ENCODE results near the gene TLE6. TPM values are rescaled to one million over a fixed set of nuclear protein-coding genes. Genes with fewer than 3 reads are reported as not detected.

Gene TLE6
- total and polyA plus RNA-seq, 2 of the 13 experiments (the other 11 are each of a cell fraction or from before 2014, with no cell fraction given) = 0.24 to 5.5 TPM

- TF ChIP-seq, protein P1, sequence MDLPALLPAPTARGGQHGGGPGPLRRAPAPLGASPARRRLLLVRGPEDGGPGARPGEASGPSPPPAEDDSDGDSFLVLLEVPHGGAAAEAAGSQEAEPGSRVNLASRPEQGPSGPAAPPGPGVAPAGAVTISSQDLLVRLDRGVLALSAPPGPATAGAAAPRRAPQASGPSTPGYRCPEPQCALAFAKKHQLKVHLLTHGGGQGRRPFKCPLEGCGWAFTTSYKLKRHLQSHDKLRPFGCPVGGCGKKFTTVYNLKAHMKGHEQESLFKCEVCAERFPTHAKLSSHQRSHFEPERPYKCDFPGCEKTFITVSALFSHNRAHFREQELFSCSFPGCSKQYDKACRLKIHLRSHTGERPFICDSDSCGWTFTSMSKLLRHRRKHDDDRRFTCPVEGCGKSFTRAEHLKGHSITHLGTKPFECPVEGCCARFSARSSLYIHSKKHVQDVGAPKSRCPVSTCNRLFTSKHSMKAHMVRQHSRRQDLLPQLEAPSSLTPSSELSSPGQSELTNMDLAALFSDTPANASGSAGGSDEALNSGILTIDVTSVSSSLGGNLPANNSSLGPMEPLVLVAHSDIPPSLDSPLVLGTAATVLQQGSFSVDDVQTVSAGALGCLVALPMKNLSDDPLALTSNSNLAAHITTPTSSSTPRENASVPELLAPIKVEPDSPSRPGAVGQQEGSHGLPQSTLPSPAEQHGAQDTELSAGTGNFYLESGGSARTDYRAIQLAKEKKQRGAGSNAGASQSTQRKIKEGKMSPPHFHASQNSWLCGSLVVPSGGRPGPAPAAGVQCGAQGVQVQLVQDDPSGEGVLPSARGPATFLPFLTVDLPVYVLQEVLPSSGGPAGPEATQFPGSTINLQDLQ (CRISPR knock-in tag; IDR thresholded peaks at IDR 0.05) = no peak
- TF ChIP-seq ZNF570 (CRISPR knock-in tag; IDR thresholded peaks at IDR 0.05; ENCODE audit: borderline replicate concordance) (no peak), THYN1 (CRISPR knock-in tag; IDR thresholded peaks at IDR 0.05; ENCODE audit: borderline replicate concordance, low read depth) (no peak), NFYC (CRISPR knock-in tag; IDR thresholded peaks at IDR 0.05) (peak; percentile 94), PCBP2 (optimal IDR thresholded peaks at IDR 0.05; ENCODE audit: low read depth, low read length, poor library complexity, severe bottlenecking) (no peak), KLF16 (CRISPR knock-in tag; IDR thresholded peaks at IDR 0.05) (0 out of 4 replicates have a peak, but pooled peaks of 1 of the 2 experiments have one; percentile 58), ZNF10 (CRISPR knock-in tag; IDR thresholded peaks at IDR 0.05; ENCODE audit: borderline replicate concordance, low read depth) (no peak), CSRNP2 (CRISPR knock-in tag; conservative IDR thresholded peaks at IDR 0.05; ENCODE audit: low read depth) (no peak), ZNF567 (CRISPR knock-in tag; IDR thresholded peaks at IDR 0.05; ENCODE audit: borderline replicate concordance) (0 out of 2 replicates have a peak, but pooled peaks have one; percentile 3), ZNF24 (IDR thresholded peaks at IDR 0.05) (no peak), JDP2 (CRISPR knock-in tag; IDR thresholded peaks at IDR 0.05; ENCODE audit: borderline replicate concordance) (no peak; the same call in 1 of the 2 replicates), ZNF30 (CRISPR knock-in tag; IDR thresholded peaks at IDR 0.05) (no peak), HNF4A (CRISPR knock-in tag; IDR thresholded peaks at IDR 0.05) (peak; percentile 32; the same call in 1 of the 2 replicates), ATM (IDR thresholded peaks at IDR 0.05; ENCODE audit: borderline replicate concordance) (no peak), HDAC1 (CRISPR knock-in tag; IDR thresholded peaks at IDR 0.05) (peak; percentile 87), TCF12 (IDR thresholded peaks at IDR 0.05) (no peak), TCF12 (CRISPR knock-in tag; IDR thresholded peaks at IDR 0.05) (peak; percentile 91)
- TF ChIP-seq, protein P2, sequence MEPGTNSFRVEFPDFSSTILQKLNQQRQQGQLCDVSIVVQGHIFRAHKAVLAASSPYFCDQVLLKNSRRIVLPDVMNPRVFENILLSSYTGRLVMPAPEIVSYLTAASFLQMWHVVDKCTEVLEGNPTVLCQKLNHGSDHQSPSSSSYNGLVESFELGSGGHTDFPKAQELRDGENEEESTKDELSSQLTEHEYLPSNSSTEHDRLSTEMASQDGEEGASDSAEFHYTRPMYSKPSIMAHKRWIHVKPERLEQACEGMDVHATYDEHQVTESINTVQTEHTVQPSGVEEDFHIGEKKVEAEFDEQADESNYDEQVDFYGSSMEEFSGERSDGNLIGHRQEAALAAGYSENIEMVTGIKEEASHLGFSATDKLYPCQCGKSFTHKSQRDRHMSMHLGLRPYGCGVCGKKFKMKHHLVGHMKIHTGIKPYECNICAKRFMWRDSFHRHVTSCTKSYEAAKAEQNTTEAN (CRISPR knock-in tag; conservative IDR thresholded peaks at IDR 0.05) = no peak; the same call in 1 of the 2 replicates
- TF ChIP-seq, protein P3, sequence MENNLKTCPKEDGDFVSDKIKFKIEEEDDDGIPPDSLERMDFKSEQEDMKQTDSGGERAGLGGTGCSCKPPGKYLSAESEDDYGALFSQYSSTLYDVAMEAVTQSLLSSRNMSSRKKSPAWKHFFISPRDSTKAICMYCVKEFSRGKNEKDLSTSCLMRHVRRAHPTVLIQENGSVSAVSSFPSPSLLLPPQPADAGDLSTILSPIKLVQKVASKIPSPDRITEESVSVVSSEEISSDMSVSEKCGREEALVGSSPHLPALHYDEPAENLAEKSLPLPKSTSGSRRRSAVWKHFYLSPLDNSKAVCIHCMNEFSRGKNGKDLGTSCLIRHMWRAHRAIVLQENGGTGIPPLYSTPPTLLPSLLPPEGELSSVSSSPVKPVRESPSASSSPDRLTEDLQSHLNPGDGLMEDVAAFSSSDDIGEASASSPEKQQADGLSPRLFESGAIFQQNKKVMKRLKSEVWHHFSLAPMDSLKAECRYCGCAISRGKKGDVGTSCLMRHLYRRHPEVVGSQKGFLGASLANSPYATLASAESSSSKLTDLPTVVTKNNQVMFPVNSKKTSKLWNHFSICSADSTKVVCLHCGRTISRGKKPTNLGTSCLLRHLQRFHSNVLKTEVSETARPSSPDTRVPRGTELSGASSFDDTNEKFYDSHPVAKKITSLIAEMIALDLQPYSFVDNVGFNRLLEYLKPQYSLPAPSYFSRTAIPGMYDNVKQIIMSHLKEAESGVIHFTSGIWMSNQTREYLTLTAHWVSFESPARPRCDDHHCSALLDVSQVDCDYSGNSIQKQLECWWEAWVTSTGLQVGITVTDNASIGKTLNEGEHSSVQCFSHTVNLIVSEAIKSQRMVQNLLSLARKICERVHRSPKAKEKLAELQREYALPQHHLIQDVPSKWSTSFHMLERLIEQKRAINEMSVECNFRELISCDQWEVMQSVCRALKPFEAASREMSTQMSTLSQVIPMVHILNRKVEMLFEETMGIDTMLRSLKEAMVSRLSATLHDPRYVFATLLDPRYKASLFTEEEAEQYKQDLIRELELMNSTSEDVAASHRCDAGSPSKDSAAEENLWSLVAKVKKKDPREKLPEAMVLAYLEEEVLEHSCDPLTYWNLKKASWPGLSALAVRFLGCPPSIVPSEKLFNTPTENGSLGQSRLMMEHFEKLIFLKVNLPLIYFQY (CRISPR knock-in tag; IDR thresholded peaks at IDR 0.05; ENCODE audit: borderline replicate concordance) = no peak
These were observed at the start of gene TLE6 (continued) for GRCh38 chr19:2977001-2977745.

Data from HepG2 (cell line).